Astrocyte (in vitro differentiated cells and primary cell): Measurements from ENCODE around the gene UPK2. TPM values are rescaled to one million over a fixed set of nuclear protein-coding genes. Genes with fewer than 3 reads are reported as not detected.
A peak's percentile ranks its signal among the peaks of the same experiment; 100 is the strongest.

Experiments
- DNase-seq: peaks from one replicate; pipeline ENCODE4 v3.0.0-alpha.2; 2010; ENCODE audit warnings: low read depth
- FAIRE-seq: peaks from 2 replicates; lab custom pipeline; 2011; peaks lifted over from hg19 to GRCh38; lab: Jason Lieb, UNC
- H2AFZ ChIP-seq: 2 replicates; pipeline ENCODE4 v1.6.0; 2012; ENCODE audit warnings: low read depth, low read length, inconsistent platforms
- H3K27ac ChIP-seq: 2 replicates; pipeline ENCODE4 v1.5.1; 2011; ENCODE audit warnings: low read depth, low read length, inconsistent platforms
- H3K27me3 ChIP-seq: 2 replicates; pipeline ENCODE4 v1.6.0; 2011; ENCODE audit warnings: low read length, inconsistent platforms; ENCODE audit not compliant: insufficient read depth
- H3K36me3 ChIP-seq: 2 replicates; pipeline ENCODE4 v1.5.1; 2011; ENCODE audit warnings: low read length, inconsistent platforms; ENCODE audit not compliant: insufficient read depth
- H3K4me1 ChIP-seq: 2 replicates; pipeline ENCODE4 v1.5.1; 2011; ENCODE audit warnings: low read length, inconsistent platforms; ENCODE audit not compliant: insufficient read depth
- H3K4me2 ChIP-seq: 2 replicates; pipeline ENCODE4 v1.6.0; 2012; ENCODE audit warnings: low read length, inconsistent platforms
- H3K4me3 ChIP-seq: 2 replicates; pipeline ENCODE4 v1.5.1; 2011; ENCODE audit warnings: low read depth, mild to moderate bottlenecking, low read length, inconsistent platforms; ENCODE audit not compliant: insufficient read depth
- H3K79me2 ChIP-seq: 2 replicates; pipeline ENCODE4 v1.6.0; 2012; ENCODE audit warnings: mild to moderate bottlenecking, low read length, inconsistent platforms; ENCODE audit not compliant: insufficient read depth
- H3K9ac ChIP-seq: 2 replicates; pipeline ENCODE4 v1.6.0; 2012; ENCODE audit warnings: mild to moderate bottlenecking, low read length, inconsistent platforms
- H3K9me3 ChIP-seq: 2 replicates; pipeline ENCODE4 v1.5.1; 2012; ENCODE audit warnings: low read depth, mild to moderate bottlenecking, low read length, inconsistent platforms; ENCODE audit not compliant: insufficient read depth
- H4K20me1 ChIP-seq: 2 replicates; pipeline ENCODE4 v1.6.0; 2012; ENCODE audit warnings: low read length, inconsistent platforms; ENCODE audit not compliant: insufficient read depth
- H3K27ac Mint-ChIP-seq: one replicate; pipeline ENCODE4 v1.8.0; 2021; ENCODE audit warnings: mild to moderate bottlenecking, mixed read lengths; ENCODE audit not compliant: unreplicated experiment
- H3K27me3 Mint-ChIP-seq: one replicate; pipeline ENCODE4 v1.8.0; 2021; ENCODE audit warnings: low read depth, mixed read lengths; ENCODE audit not compliant: unreplicated experiment
- H3K36me3 Mint-ChIP-seq: one replicate; pipeline ENCODE4 v1.8.0; 2021; ENCODE audit warnings: low read depth, mixed read lengths; ENCODE audit not compliant: unreplicated experiment
- H3K4me1 Mint-ChIP-seq: one replicate; pipeline ENCODE4 v1.8.0; 2021; ENCODE audit warnings: low read depth, mixed read lengths; ENCODE audit not compliant: unreplicated experiment
- H3K4me3 Mint-ChIP-seq: one replicate; pipeline ENCODE4 v1.8.0; 2021; ENCODE audit warnings: mild to moderate bottlenecking, moderate library complexity, mixed read lengths; ENCODE audit not compliant: unreplicated experiment
- H3K9me3 Mint-ChIP-seq: one replicate; pipeline ENCODE4 v1.8.0; 2021; ENCODE audit warnings: mild to moderate bottlenecking, mixed read lengths; ENCODE audit not compliant: unreplicated experiment
- EZH2 ChIP-seq: IDR thresholded peaks from 2 replicates; pipeline ENCODE4 v1.6.1; 2012; ENCODE audit warnings: mild to moderate bottlenecking, low read length, inconsistent platforms; ENCODE audit not compliant: insufficient read depth
- total RNA-seq: library from RNA; stranded (reverse); gene quantifications from 2 replicates; pipeline ENCODE4 v1.2.1, GENCODE V29; 2021
- TF ChIP-seq, protein P1 (sequence below): IDR thresholded peaks from 2 replicates; pipeline ENCODE4 v1.5.1; 2011; ENCODE audit warnings: low read depth, mild to moderate bottlenecking, inconsistent platforms, low read length, moderate library complexity; ENCODE audit not compliant: insufficient read depth

UPK2 gene
- total RNA-seq, 1 donor from 2014 or later = not detected

DNA sequence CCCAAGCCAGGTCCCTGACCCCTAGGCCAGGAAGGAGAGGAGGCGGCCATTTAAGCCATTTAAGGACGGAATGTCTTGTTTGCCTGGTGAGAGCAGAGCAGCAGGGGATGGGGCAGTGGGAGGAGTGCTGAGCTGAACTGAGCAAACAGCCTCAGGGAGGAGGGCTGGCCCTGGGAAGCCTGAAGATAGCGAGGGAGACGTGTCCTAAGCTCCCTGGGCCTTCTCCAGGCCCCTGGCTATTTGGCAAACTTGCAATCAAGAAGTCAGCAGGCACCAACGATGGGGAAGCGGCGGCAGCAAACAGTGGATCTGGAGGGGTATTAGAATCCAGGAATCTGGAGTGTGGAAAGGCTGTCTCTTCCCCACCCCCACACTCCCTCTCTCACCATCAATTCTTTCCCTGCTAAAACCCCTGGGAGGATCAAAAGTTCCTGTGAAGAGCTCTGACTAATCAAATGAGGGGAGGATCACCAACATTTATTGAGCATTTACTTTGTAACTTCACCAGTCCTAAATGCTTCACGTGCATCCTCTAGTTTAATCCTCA lies 39.2 kb upstream of the UPK2 start:
- peak overlapping the region; percentile 99 for H3K27ac Mint-ChIP-seq

DNA sequence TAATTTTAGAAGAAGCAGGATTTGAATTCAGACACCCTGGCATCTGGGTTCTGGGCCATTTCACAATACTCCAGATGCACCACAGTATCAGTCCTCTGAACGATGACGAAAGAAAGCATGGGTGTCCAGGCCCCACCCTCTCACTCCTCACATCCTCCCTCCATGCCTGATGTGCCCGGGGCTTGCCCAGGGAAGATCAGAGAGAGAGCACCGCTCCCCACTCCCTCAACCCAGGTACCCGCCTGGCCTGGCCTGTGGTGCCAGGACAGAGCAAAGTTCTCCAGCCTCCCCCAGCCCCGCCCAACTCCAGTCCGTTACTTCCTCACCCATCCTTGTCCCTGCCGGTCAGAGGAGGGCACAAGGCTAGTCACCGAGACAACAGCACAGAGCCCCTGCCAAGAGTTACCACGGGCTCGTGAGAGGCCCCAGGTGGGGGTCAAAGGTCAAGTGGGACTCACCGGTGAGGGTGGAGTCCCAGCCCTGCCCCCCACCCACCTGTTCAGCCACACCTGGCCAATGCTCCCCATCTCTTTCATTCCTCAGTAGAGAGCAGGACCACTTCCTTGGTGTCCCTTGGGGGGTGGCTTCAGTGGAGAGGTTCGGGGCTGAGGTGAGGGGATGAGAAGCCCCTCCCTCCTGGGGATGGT lies 38.5 kb upstream of the UPK2 start:
- H3K27me3 Mint-ChIP-seq = no peaks in the 10 kb centered on the region
- Histone ChIP-seq H3K27me3 (no peaks in the 10 kb centered on the region), H4K20me1 (peaks cover 39% of the 10 kb centered on the region), H3K36me3 (no peaks in the 10 kb centered on the region), H2AFZ (no peak overlapping the region), H3K4me2 (peak overlapping the region; percentile 98), H3K27ac (peak overlapping the region; percentile 93), H3K79me2 (peaks cover 97% of the 10 kb centered on the region), H3K9me3 (no peaks in the 10 kb centered on the region), H3K4me1 (peaks cover 96% of the 10 kb centered on the region), H3K4me3 (no peak overlapping the region), H3K9ac (peak overlapping the region; percentile 86)
- peak; percentile 68 for DNase-seq
- no peak for TF ChIP-seq EZH2
- TF ChIP-seq, protein P1, sequence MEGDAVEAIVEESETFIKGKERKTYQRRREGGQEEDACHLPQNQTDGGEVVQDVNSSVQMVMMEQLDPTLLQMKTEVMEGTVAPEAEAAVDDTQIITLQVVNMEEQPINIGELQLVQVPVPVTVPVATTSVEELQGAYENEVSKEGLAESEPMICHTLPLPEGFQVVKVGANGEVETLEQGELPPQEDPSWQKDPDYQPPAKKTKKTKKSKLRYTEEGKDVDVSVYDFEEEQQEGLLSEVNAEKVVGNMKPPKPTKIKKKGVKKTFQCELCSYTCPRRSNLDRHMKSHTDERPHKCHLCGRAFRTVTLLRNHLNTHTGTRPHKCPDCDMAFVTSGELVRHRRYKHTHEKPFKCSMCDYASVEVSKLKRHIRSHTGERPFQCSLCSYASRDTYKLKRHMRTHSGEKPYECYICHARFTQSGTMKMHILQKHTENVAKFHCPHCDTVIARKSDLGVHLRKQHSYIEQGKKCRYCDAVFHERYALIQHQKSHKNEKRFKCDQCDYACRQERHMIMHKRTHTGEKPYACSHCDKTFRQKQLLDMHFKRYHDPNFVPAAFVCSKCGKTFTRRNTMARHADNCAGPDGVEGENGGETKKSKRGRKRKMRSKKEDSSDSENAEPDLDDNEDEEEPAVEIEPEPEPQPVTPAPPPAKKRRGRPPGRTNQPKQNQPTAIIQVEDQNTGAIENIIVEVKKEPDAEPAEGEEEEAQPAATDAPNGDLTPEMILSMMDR = no peak
- H3K27ac Mint-ChIP-seq = peak overlapping the region; percentile 99
- FAIRE-seq = peak; percentile 13
- peaks cover 71% of the 10 kb centered on the region for H3K4me1 Mint-ChIP-seq
- no peaks in the 10 kb centered on the region for H3K36me3 Mint-ChIP-seq
- H3K4me3 Mint-ChIP-seq = peak overlapping the region; percentile 74
- H3K9me3 Mint-ChIP-seq = no peaks in the 10 kb centered on the region

More for the DNA sequence above, 39.2 kb upstream of the UPK2 start:
- Histone ChIP-seq H3K9me3 (no peaks in the 10 kb centered on the region), H4K20me1 (peaks cover 32% of the 10 kb centered on the region), H2AFZ (no peak overlapping the region), H3K27ac (peak overlapping the region; percentile 93), H3K27me3 (no peaks in the 10 kb centered on the region), H3K36me3 (no peaks in the 10 kb centered on the region), H3K4me2 (peak overlapping the region; percentile 98), H3K4me3 (no peak overlapping the region), H3K79me2 (peaks cover 96% of the 10 kb centered on the region), H3K9ac (peak overlapping the region; percentile 86), H3K4me1 (peaks cover 96% of the 10 kb centered on the region)
- Mint-ChIP-seq H3K36me3 (no peaks in the 10 kb centered on the region), H3K27me3 (no peaks in the 10 kb centered on the region), H3K9me3 (no peaks in the 10 kb centered on the region), H3K4me3 (peak overlapping the region; percentile 55), H3K4me1 (peaks cover 78% of the 10 kb centered on the region)
- DNase-seq (peak; percentile 60), FAIRE-seq (no peak)
- TF ChIP-seq EZH2 = no peak

DNA sequence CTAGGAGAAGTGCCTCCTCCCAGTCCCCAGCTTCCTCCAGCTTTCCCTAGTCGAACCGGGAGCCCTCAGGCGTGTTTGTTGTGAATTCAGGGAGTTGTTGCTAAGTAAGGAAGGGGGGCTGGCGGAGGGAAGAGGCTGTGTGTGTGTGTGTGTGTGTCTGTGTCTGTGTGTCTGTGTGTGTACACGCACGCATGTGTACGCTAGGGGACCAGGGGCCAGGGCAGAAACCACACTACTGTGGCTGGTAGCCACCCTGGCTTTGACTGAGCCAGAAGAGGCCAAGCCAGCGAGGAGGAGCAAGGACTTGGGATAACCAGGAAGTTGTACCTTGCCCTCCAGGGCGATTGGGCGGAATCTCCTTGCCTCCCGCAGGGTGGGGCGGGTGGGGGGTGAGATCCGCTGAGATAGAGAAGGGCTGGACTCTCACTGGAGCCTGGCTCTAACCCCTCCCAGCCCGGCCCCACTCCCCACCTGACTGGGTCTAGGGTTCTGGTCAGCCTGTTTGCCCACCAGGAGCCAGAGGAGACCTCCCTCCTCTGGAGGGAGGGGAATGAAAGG lies 37.9 kb upstream of the UPK2 start:
- Histone ChIP-seq H3K4me3 (peak overlapping the region; percentile 14), H3K36me3 (no peaks in the 10 kb centered on the region), H2AFZ (no peak overlapping the region), H3K27ac (peak overlapping the region; percentile 93), H3K4me2 (peak overlapping the region; percentile 98), H3K9me3 (no peaks in the 10 kb centered on the region), H3K4me1 (peaks cover 96% of the 10 kb centered on the region), H3K9ac (peak overlapping the region; percentile 86), H3K27me3 (no peaks in the 10 kb centered on the region), H4K20me1 (peaks cover 45% of the 10 kb centered on the region), H3K79me2 (peaks cover 97% of the 10 kb centered on the region)
- Mint-ChIP-seq H3K27me3 (no peaks in the 10 kb centered on the region), H3K9me3 (no peaks in the 10 kb centered on the region), H3K4me1 (peaks cover 70% of the 10 kb centered on the region), H3K36me3 (no peaks in the 10 kb centered on the region), H3K4me3 (peak overlapping the region; percentile 74), H3K27ac (peak overlapping the region; percentile 99)
- TF ChIP-seq, protein P1 = no peak
- no peak for TF ChIP-seq EZH2
- DNase-seq (peak; percentile 89), FAIRE-seq (no peak)
